H1 (cell line): ENCODE results near the gene SELPLG.

Experiments
- BRCA1 ChIP-seq: IDR thresholded peaks from 2 replicates; pipeline ENCODE4 v1.6.1; 2012; ENCODE audit warnings: low read depth, low read length, improper control_type of control experiment
- CHD1 ChIP-seq: IDR thresholded peaks from 2 replicates; pipeline ENCODE4 v1.6.1; 2012; ENCODE audit warnings: low read depth, low read length, improper control_type of control experiment
- EZH2 ChIP-seq: fragments of 200-600 bp; sonication (generic); IDR thresholded peaks from 2 replicates; pipeline ENCODE4 v1.7.1; 2012; ENCODE audit warnings: low read depth, mild to moderate bottlenecking, moderate library complexity, low read length, inconsistent platforms; ENCODE audit not compliant: severe bottlenecking
- PHF8 ChIP-seq: fragments of 200-600 bp; sonication (generic); conservative IDR thresholded peaks from 2 replicates; pipeline ENCODE4 v1.7.1; 2012; ENCODE audit warnings: low read depth, mild to moderate bottlenecking, inconsistent platforms, low read length, moderate library complexity
- POLR2A ChIP-seq, 2 experiments: IDR thresholded peaks; 1 replicate in 1 of 2; 2 replicates in 1 of 2; pipeline ENCODE4 v1.6.1; 2011; ENCODE audit warnings: low read depth in 2 of 2, low read length in 2 of 2, mild to moderate bottlenecking in 2 of 2; ENCODE audit errors: control extremely low read depth in 1 of 2
- POLR2AphosphoS5 ChIP-seq: IDR thresholded peaks from 2 replicates; pipeline ENCODE4 v1.6.1; 2011; ENCODE audit warnings: low read depth, low read length
- RAD21 ChIP-seq, 2 experiments: IDR thresholded peaks in 1 of 2; conservative IDR thresholded peaks in 1 of 2; 2 replicates each; pipeline ENCODE4 v1.6.1; 2011; ENCODE audit warnings: low read depth in 2 of 2, low read length in 2 of 2, improper control_type of control experiment in 1 of 2, inconsistent platforms in 1 of 2, mild to moderate bottlenecking in 1 of 2, moderate library complexity in 1 of 2
- RFX5 ChIP-seq: IDR thresholded peaks from 2 replicates; pipeline ENCODE4 v1.6.1; 2011; ENCODE audit warnings: low read depth, low read length, improper control_type of control experiment, borderline replicate concordance
- TAF7 ChIP-seq: optimal IDR thresholded peaks from 2 replicates; pipeline ENCODE3; 2011; ENCODE audit warnings: low read depth, mild to moderate bottlenecking, inconsistent platforms, low read length, moderate library complexity, borderline replicate concordance
- YY1 ChIP-seq: IDR thresholded peaks from 2 replicates; pipeline ENCODE4 v1.6.1; 2011; ENCODE audit warnings: low read depth, mild to moderate bottlenecking, low read length
- TF ChIP-seq, protein P1 (sequence below), 3 experiments: IDR thresholded peaks; 1 replicate in 2 of 3; 2 replicates in 1 of 3; pipeline versions ENCODE4 v1.5.1 to v1.6.1; 2011; ENCODE audit warnings: low read length in 3 of 3, mild to moderate bottlenecking in 3 of 3, inconsistent platforms in 2 of 3, low read depth in 1 of 3, moderate library complexity in 1 of 3; ENCODE audit not compliant: insufficient read depth in 1 of 3; ENCODE audit errors: control extremely low read depth in 1 of 3

DNA sequence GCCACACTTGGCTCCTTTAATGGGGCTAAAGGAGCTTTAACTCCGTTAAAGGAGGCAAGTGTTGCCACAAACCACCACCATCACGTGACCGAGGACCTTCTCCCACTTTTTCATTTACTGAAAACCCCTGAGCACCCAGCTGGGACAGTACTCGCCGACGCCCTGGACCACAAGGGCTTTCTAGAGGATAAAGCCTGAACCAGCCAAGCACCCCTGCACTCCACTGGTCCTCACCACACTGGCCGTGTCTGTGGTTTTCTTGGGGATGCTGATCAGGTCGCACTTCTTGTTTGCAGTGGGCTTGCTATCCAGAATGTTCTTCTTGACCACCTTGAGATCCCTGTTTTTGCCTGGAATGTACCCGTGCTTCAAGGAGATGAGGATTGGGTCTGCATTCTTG lies 14.7 kb upstream of the SELPLG start:
- TF ChIP-seq RFX5 (no peak), POLR2A (IDR thresholded peaks at IDR 0.05; ENCODE audit: control extremely low read depth in 1 of 2, low read depth in 2 of 2, low read length in 2 of 2) (no peak), POLR2AphosphoS5 (no peak), TAF7 (no peak), RAD21 (IDR thresholded peaks at IDR 0.05 in 1 of 2, conservative IDR thresholded peaks at IDR 0.05 in 1 of 2; ENCODE audit: low read depth in 2 of 2, low read length in 2 of 2) (no peak), CHD1 (no peak), BRCA1 (no peak), PHF8 (no peak), YY1 (no peak), EZH2 (no peak)
- TF ChIP-seq, protein P1, sequence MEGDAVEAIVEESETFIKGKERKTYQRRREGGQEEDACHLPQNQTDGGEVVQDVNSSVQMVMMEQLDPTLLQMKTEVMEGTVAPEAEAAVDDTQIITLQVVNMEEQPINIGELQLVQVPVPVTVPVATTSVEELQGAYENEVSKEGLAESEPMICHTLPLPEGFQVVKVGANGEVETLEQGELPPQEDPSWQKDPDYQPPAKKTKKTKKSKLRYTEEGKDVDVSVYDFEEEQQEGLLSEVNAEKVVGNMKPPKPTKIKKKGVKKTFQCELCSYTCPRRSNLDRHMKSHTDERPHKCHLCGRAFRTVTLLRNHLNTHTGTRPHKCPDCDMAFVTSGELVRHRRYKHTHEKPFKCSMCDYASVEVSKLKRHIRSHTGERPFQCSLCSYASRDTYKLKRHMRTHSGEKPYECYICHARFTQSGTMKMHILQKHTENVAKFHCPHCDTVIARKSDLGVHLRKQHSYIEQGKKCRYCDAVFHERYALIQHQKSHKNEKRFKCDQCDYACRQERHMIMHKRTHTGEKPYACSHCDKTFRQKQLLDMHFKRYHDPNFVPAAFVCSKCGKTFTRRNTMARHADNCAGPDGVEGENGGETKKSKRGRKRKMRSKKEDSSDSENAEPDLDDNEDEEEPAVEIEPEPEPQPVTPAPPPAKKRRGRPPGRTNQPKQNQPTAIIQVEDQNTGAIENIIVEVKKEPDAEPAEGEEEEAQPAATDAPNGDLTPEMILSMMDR (IDR thresholded peaks at IDR 0.05; ENCODE audit: control extremely low read depth in 1 of 3, insufficient read depth in 1 of 3, low read depth in 1 of 3, low read length in 3 of 3) = no peak
